Fibroblast of skin of right biceps (primary cell): ENCODE measurements around the gene CNMD.

Source experiments
- DNase-seq: peaks from one replicate; pipeline ENCODE4 v3.0.0-alpha.2; 2013

The CNMD gene

GRCh38 chr13:52739468-52740071, at the start of gene CNMD:
CNMD (minus strand) TSS chr13:52739820; CDS start chr13:52739701, 119 bp downstream.
- no peak for DNase-seq

- DNase-seq, result no peak
Observed at GRCh38 chr13:52788011-52788410, 48.4 kb upstream of the CNMD start.

- DNase-seq, result no peak
Observed at GRCh38 chr13:52787235-52787634, 47.6 kb upstream of the CNMD start.

- DNase-seq, result no peak
Observed at GRCh38 chr13:52786766-52787165, 47.1 kb upstream of the CNMD start.

- DNase-seq, result no peak
Observed at GRCh38 chr13:52785739-52786138, 46.1 kb upstream of the CNMD start.

- DNase-seq, result no peak
Observed at GRCh38 chr13:52784591-52785340, 45.1 kb upstream of the CNMD start.

GRCh38 chr13:52783943-52784342, 44.3 kb upstream of the CNMD start:
- no peak for DNase-seq

- DNase-seq, result no peak
Observed at GRCh38 chr13:52782471-52783448, 43.1 kb upstream of the CNMD start.

- DNase-seq, result no peak
Observed at GRCh38 chr13:52780611-52781010, 41.0 kb upstream of the CNMD start.

- DNase-seq, result no peak
Observed at GRCh38 chr13:52780092-52780491, 40.5 kb upstream of the CNMD start.

GRCh38 chr13:52779103-52779502, 39.5 kb upstream of the CNMD start:
- no peak for DNase-seq

- DNase-seq, result no peak
Observed at GRCh38 chr13:52776726-52777125, 37.1 kb upstream of the CNMD start.

- no peak for DNase-seq
Observed at GRCh38 chr13:52775511-52775910, 35.9 kb upstream of the CNMD start.

- DNase-seq, result no peak
Observed at GRCh38 chr13:52767949-52768516, 28.4 kb upstream of the CNMD start.

- DNase-seq, result no peak
Observed at GRCh38 chr13:52765611-52766390, 26.2 kb upstream of the CNMD start.

GRCh38 chr13:52760077-52760476, 20.5 kb upstream of the CNMD start:
- DNase-seq, result no peak

- no peak for DNase-seq
Observed at GRCh38 chr13:52758114-52758513, 18.5 kb upstream of the CNMD start.

- DNase-seq, result no peak
Observed at GRCh38 chr13:52751196-52751595, 11.6 kb upstream of the CNMD start.

- DNase-seq, result no peak
Observed at GRCh38 chr13:52750713-52751112, 11.1 kb upstream of the CNMD start.

- DNase-seq, result no peak
Observed at GRCh38 chr13:52749419-52749818, 9.8 kb upstream of the CNMD start.

GRCh38 chr13:52746141-52746540, 6.5 kb upstream of the CNMD start:
- DNase-seq, result no peak

GRCh38 chr13:52744842-52745375, 5.3 kb upstream of the CNMD start:
- DNase-seq, result no peak
